Activated T-cell treated with anti-CD3 and anti-CD28 coated beads, Interleukin-2, amount 50 U/mL, for 4 hours (primary cell): ENCODE data around the gene MICU1. TPM values are rescaled to one million over a fixed set of nuclear protein-coding genes. Genes with fewer than 3 reads are reported as not detected.
"Not testable (repeated sequence)": the region's sequence is repeated elsewhere in the genome, so short reads cannot be mapped to it uniquely, and the experiment has no call there.

ENCODE experiments used
- ATAC-seq, 2 donors: fragments of 200-7000 bp; cut with Tn5 transposase; one replicate each; pipeline ENCODE4 v1.10.0; 2021
- DNase-seq: peaks from one replicate; pipeline ENCODE4 v3.0.0-alpha.2; 2020
- H3K27me3 Mint-ChIP-seq: one replicate; pipeline ENCODE4 v1.8.0; 2021; ENCODE audit warnings: low read depth, mixed read lengths
- H3K36me3 Mint-ChIP-seq: one replicate; pipeline ENCODE4 v1.8.0; 2022; ENCODE audit warnings: mixed read lengths; ENCODE audit not compliant: insufficient read depth
- H3K4me1 Mint-ChIP-seq: one replicate; pipeline ENCODE4 v1.8.0; 2021; ENCODE audit warnings: low read depth, mixed read lengths
- H3K4me3 Mint-ChIP-seq: one replicate; pipeline ENCODE4 v1.8.0; 2021; ENCODE audit warnings: mild to moderate bottlenecking, moderate library complexity, mixed read lengths
- H3K9me3 Mint-ChIP-seq: one replicate; pipeline ENCODE4 v1.8.0; 2021; ENCODE audit warnings: mixed read lengths
- total RNA-seq, 3 donors: library from RNA; stranded (reverse); gene quantifications; one replicate each; pipeline ENCODE4 v1.2.1, GENCODE V29; 2021

The MICU1 gene
- total RNA-seq, 3 donors from 2014 or later, result 30.3 to 37.3 (median 36.4) TPM

DNA sequence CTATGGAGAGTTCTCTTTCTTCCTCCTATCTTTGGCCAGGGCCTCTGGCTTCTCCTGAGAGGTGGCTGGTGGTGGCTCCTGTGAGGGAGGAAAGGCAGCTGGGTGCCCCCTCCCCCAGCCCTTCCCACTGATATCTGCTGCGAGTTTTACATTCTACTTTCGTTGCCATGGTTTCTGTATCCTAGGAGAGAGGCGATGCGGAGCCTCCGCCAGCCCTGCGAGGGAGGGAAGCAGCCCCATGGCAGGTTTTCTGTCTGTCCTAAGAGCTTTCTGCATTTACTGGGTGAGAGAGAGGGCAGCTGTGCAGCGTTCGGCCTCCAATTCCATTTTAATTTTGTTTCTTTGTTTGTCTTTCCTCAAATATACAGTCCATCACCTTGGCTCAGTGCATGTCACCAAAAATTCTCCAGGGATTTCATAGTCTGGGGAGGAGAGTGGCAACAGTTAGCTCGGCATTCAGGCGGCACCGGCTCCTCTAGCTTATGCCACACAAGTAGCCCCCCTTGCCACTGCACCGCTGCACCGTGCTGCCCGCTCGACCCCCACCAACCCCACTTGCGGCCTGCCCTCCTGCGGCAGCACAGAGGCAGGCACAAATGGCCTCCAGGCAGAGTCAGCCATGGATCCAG lies 291.6 kb downstream of the MICU1 start:
- peak in 1 of 2 donors; percentile 0 for ATAC-seq
- no peak for DNase-seq
- Mint-ChIP-seq H3K4me3 (peak overlapping the region; percentile 19), H3K4me1 (peaks cover 81% of the 10 kb centered on the region), H3K36me3 (peaks cover 15% of the 10 kb centered on the region), H3K27me3 (no peaks in the 10 kb centered on the region), H3K9me3 (no peaks in the 10 kb centered on the region)

GRCh38 chr10:72333112-72334015 lies 292.5 kb downstream of the MICU1 start:
- H3K4me3 Mint-ChIP-seq, result no peak overlapping the region
- no peaks in the 10 kb centered on the region for H3K9me3 Mint-ChIP-seq
- H3K4me1 Mint-ChIP-seq, result peaks cover 88% of the 10 kb centered on the region
- no peak for ATAC-seq
- peaks cover 14% of the 10 kb centered on the region for H3K36me3 Mint-ChIP-seq
- DNase-seq, result no peak
- no peaks in the 10 kb centered on the region for H3K27me3 Mint-ChIP-seq

- ATAC-seq (no peak), DNase-seq (no peak)
- no peaks in the 10 kb centered on the region for H3K27me3 Mint-ChIP-seq
- H3K4me1 Mint-ChIP-seq, result peaks cover 95% of the 10 kb centered on the region
- H3K4me3 Mint-ChIP-seq, result peak overlapping the region; percentile 70
- peaks cover 8% of the 10 kb centered on the region for H3K36me3 Mint-ChIP-seq
- H3K9me3 Mint-ChIP-seq, result no peaks in the 10 kb centered on the region
These were observed 293.3 kb downstream of the MICU1 start for GRCh38 chr10:72332423-72333111.

DNA sequence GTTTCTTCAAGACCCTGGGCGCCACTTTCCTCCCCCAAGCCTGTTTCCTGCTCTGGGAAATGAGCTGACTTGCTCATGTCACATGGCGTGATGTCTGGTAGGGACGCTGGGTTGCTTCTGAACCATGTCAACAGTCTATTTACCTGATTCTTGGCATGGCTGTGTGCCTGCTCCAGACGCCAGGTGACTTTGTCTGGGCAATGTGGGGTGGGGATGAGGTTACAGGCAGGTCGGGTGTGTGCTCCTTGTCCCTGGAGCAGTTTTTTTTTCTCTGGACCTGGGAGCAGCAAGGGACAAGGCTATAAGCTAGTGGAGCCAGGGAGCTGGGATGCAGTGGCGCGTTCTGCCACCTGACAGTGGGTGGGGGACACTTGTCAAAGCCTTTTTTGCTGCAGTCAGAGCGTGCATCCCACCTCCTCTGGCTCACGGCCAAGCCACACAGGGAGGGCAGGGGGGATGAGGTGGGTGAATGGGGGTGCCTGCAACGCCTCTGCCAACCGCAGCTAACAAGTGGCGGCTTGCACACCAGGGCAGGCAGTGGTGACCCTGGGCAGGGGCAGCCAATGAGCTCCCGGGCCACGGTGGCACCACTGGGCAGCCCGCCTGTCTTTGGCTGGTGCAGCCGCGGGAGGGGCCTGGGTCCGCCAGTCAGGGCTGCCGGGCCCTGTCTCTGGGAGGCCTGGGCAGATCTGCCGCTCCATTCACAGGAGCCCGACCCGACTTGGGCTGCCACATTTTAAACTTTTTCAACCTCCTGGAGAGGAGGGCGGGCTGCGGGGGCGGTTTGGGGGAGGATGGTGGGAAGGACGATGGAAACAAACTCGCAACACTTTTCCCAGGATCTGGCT lies 294.1 kb downstream of the MICU1 start:
- DNase-seq (peak; percentile 73), ATAC-seq (peak; percentile 78 to 85)
- peak overlapping the region; percentile 70 for H3K4me3 Mint-ChIP-seq
- H3K9me3 Mint-ChIP-seq, result no peaks in the 10 kb centered on the region
- H3K27me3 Mint-ChIP-seq, result no peaks in the 10 kb centered on the region
- peaks cover 3% of the 10 kb centered on the region for H3K36me3 Mint-ChIP-seq
- H3K4me1 Mint-ChIP-seq, result peaks cover 92% of the 10 kb centered on the region

GRCh38 chr10:72330069-72330426 lies 295.8 kb downstream of the MICU1 start:
- Mint-ChIP-seq H3K4me3 (no peak overlapping the region), H3K9me3 (no peaks in the 10 kb centered on the region), H3K27me3 (no peaks in the 10 kb centered on the region), H3K4me1 (peaks cover 81% of the 10 kb centered on the region), H3K36me3 (peaks cover 1% of the 10 kb centered on the region)
- ATAC-seq, result no peak
- DNase-seq, result no peak

DNA sequence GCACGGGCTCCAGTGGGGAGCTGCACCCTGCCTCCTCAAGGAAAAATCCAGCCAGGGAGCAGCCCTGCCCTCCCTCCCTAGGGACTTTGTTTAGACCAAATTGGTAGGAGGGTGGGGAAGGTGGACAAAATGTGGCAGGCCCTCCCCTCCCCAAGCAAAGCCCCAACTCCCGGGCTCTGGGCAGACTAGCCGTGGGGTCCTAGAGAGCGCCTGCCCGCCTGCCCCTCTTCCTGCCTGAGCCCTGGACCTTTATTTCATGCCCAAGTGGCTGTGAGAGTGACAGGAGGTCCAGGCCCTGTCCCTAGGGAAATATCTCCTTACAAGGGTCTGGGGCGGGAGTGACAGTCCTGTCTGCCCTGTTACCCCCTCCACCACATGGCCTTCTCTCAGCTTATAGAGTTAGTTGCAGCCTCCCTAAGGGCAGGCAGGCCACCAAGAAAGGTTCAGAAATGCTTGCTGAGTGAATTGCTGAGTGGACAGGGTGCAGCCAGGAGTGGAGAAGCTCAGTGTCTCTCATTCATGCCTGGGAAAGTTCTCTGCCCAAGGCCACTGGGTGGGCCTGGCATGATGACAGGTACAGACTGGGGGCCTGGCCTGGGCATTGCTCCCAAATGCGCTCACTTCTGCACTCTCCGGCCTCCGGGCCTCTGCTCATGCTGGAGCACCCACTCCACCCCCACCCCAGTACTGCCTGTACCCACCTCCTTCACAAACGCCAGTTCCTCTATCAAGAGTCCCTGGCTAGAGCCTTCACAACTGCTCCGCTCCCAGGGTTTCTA lies 296.4 kb downstream of the MICU1 start:
- Mint-ChIP-seq H3K4me1 (peaks cover 79% of the 10 kb centered on the region), H3K4me3 (no peak overlapping the region), H3K9me3 (no peaks in the 10 kb centered on the region), H3K36me3 (peaks cover 1% of the 10 kb centered on the region), H3K27me3 (no peaks in the 10 kb centered on the region)
- DNase-seq (no peak), ATAC-seq (no peak)

GRCh38 chr10:72328829-72329204 lies 297.1 kb downstream of the MICU1 start:
- Mint-ChIP-seq H3K36me3 (peaks cover under 1% of the 10 kb centered on the region), H3K27me3 (no peaks in the 10 kb centered on the region), H3K4me1 (peaks cover 78% of the 10 kb centered on the region), H3K9me3 (no peaks in the 10 kb centered on the region), H3K4me3 (peak overlapping the region; percentile 33)
- DNase-seq (no peak), ATAC-seq (no peak)

DNA sequence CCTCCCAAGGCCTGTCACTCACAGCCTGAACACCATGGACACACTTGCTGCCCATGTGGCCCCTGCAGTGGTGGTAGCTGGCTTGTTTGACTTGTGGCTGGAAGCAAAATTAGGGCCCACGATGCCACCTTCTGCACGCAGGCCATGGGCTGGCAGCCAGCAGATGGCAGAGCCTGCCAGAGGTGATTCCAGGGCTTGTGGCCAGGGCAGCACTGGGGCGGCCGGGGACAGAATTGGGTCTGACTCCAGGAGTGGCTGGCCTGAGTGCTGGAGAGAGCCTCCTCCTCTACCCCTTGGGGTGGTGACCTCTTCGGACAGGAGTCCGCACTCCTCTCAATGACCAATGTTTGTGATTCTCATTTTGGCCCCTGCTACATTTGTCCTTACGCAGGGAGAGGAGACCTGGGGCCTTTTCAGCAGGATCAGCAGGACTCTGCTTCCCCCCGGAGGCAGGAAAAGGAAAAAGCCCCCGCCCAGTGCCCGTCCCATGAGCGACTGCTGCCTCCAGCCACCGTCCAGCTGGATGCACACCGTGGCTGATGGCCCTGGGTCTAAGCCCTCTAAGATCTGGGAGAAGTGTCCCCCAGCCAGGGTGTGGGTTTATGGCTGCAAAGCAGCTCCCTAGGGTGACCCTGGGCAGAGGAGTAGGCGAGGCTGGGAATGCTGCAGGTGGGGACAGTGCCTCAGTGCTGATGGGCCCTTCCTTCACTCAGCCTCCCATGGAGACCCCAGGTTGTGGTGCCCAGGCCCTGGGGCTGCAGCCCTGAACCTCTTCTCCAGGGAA lies 297.6 kb downstream of the MICU1 start:
- no peak for ATAC-seq
- H3K4me1 Mint-ChIP-seq, result peaks cover 78% of the 10 kb centered on the region
- H3K9me3 Mint-ChIP-seq, result no peaks in the 10 kb centered on the region
- peak overlapping the region; percentile 94 for H3K4me3 Mint-ChIP-seq
- no peaks in the 10 kb centered on the region for H3K36me3 Mint-ChIP-seq
- H3K27me3 Mint-ChIP-seq, result no peaks in the 10 kb centered on the region
- DNase-seq, result no peak

DNA sequence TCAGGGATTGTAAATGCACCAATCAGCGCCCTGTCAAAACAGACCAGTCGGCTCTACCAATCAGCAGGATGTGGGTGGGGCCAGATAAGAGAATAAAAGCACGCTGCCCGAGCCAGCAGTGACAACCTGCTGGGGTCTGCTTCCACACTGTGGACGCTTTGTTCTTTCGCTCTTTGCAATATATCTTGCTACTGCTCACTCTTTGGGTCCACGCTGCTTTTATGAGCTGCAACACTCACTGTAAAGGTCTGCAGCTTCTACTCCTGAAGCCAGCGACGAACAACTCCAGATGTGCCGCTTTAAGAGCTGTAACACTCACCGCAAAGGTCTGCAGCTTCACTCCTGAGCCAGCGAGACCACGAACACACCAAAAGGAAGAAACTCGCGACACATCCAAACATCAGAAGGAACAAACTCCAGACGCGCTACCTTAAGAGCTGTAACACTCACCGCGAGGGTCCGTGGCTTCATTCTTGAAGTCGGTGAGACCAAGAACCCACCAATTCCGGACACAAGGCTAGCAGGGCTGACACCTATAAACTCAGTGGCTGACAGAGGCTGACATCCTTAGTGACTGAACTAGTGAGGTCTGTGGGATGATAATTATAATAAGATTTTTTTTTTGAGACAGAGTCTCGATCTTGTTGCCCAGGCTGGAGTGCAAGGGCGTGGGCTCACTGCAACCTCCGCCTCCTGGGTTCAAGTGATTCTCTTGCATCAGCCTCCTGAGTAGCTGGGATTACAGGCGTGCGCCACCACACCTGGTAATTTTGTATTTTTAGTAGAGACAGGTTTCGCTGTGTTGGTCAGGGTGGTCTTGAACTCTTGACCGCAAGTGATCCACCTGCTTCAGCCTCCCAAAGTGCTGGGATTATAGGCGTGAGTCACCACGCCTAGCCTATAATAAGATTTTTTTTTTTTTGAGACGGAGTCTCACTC lies 298.9 kb downstream of the MICU1 start:
- ATAC-seq, result peak in 1 of 2 donors; percentile 19
- Mint-ChIP-seq H3K4me1 (peaks cover 79% of the 10 kb centered on the region), H3K4me3 (peak overlapping the region; percentile 94)
- not testable (repeated sequence) for H3K36me3 Mint-ChIP-seq, H3K9me3 Mint-ChIP-seq, H3K27me3 Mint-ChIP-seq
- DNase-seq, result peak; percentile 64

DNA sequence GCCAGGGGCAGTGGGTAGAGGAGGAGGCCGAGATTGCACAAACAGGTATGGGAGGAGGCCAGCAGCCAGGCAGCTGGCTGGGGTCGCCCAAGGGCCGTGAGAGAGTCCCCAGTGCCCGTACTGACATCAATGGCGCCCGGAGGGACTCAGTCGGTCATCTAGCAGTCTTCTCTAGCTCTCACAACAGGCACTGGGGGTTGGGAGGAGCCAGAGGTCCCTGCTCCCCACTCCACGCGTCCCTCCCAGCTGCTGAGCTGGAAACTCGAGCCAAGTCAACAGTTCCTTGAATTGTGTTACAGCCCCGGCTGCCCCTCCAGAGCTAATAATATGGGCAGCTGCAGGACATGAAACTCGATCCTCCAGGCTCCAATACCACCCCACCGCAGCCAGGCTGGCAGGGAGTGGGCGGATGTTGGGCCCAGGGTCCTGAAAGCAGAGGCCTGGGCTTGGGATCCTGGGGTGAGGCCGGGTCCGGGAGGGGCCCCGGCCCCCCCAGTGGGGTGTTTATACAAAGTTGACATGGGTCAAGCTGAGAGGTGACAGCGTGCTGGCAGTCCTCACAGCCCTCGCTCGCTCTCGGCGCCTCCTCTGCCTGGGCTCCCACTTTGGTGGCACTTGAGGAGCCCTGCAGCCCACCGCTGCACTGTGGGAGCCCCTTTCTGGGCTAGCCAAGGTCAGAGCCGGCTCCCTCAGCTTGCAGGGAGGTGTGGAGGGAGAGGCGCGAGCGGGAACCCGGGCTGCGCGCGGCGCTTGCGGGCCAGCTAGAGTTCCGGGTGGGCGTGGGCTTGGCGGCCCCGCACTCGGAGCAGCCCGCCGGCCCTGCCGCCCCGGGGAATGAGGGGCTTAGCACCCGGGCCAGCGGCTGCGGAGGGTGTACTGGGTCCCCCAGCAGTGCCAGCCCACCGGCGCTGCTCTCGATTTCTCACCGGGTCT lies 300.4 kb downstream of the MICU1 start:
- peaks cover 77% of the 10 kb centered on the region for H3K4me1 Mint-ChIP-seq
- not testable (repeated sequence) for H3K27me3 Mint-ChIP-seq, H3K9me3 Mint-ChIP-seq, H3K4me3 Mint-ChIP-seq, H3K36me3 Mint-ChIP-seq, DNase-seq, ATAC-seq

DNA sequence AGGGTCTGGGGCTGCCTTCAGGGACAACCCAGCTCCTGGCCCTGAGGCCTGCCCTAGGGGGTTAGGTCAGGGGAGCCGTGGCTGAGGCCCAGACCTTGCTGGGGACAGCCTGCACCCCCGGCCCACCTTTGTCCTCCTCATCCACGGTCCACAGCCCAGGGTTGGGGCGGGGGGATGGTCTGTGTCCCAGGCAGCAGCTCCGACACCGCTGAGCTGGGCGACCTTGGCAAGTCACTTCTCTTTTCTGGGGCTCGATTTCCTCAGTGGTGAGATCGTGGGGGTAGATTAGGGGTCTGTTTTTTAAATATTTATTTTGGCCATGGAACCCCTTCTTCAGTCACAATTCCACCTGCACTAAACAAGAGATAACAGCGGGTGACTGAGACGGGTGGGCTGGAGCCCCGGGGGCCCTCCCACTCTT lies 302.1 kb downstream of the MICU1 start:
- Mint-ChIP-seq H3K9me3 (no peaks in the 10 kb centered on the region), H3K36me3 (no peaks in the 10 kb centered on the region), H3K4me3 (no peak overlapping the region), H3K4me1 (peaks cover 73% of the 10 kb centered on the region), H3K27me3 (no peaks in the 10 kb centered on the region)
- DNase-seq (no peak), ATAC-seq (no peak)
